NCI-H1048 (cell line): ENCODE results near the gene RANBP17.
"Not testable (repeated sequence)": the region's sequence is repeated elsewhere in the genome, so short reads cannot be mapped to it uniquely, and the experiment has no call there.

Experiments used
- DNase-seq: peaks from one replicate; lab custom pipeline; 2025; lab: John Stamatoyannopoulos, UW

Gene RANBP17

DNA sequence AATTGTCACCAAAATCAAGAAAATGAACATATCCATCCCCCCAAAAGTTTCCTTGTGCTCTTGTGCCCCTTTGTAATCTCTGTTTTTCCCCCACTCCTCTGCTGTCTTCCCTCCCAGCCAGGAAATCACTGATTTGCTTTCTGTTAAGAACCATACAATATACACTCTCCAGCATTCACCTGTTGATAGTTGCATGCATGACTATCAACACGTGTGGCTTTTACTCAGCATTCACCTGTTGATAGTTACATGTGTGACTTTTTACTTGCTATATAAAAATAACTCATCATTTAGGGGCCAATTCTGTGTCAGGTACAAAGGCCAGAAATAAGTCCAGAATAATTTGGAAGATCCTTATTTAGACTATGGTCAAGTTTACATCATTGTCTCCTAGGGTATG, 6.0 kb downstream of the RANBP17 start:
- DNase-seq, result no peak

DNA sequence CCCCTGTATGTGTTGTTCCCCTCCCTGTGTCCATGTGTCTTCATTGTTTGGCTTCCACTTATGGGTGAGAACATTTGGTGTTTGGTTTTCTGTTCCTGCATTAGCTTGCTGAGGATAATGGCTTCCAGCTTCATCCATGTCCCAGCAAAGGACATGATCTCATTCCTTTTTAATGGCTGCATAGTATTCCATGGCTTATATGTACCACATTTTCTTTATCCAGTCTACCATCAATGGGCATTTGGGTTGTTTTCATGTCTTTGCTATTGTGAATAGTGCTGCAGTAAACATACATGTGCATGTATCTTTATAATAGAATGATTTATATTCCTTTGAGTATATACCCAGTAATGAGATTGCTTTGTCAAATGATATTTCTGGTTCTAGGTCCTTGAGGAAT, 8.6 kb downstream of the RANBP17 start:
- not testable (repeated sequence) for DNase-seq

DNA sequence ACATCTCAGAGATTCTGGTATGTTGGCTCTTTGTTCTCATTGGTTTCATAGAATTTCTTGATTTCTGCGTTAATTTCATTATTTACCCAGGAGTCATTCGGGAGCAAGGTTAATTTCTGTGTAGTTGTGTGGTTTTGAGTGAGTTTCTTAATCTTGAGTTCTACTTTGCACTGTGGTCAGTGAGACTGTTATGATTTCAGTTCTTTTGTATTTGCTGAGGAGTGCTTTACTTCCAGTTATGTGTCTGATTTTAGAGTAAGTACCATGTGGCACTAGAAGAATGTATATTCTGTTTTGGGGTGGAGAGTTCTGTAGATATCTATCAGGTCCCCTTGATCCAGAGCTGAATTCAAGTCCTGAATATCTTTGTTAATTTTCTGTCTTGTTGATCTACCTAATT, 12.2 kb downstream of the RANBP17 start:
- DNase-seq, result no peak

DNA sequence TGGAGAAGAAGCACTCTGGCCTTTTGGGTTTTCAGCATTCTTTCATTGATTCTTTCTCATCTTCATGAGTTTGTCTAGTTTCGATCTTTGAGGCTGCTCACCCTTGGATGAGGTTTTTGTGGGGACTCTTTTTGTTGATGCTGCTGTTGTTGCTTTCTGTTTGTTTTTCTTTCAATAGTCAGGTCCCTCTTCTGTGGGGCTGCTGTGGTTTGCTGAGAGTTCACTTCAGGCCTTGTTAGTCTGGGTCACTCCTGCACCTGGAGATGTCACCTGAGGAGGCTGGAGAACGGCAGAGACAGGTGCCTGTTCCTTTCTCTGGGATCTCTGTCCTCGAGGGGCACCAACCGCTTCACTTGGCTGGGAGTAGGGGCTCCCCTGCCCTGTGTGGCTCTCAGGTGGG, 14.0 kb downstream of the RANBP17 start:
- DNase-seq, result no peak

DNA sequence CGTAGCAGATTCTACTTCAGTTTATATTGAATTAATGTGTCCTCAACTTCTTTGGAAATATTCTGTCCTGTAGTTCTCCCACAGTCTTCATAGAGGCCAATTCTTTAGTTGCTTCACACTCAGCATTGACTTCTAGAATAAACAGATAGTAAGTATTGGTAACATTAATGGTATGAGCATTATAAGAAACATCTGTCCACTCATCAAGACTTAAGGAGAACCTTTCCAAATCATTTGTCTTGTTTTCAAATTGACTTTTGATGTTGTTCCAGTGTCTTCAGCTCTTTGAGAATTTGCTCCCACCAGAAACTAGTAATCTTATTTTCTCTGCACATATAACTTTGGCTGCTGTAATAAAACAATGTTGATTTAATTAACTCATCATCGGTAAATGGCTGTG, 18.3 kb downstream of the RANBP17 start:
- no peak for DNase-seq

DNA sequence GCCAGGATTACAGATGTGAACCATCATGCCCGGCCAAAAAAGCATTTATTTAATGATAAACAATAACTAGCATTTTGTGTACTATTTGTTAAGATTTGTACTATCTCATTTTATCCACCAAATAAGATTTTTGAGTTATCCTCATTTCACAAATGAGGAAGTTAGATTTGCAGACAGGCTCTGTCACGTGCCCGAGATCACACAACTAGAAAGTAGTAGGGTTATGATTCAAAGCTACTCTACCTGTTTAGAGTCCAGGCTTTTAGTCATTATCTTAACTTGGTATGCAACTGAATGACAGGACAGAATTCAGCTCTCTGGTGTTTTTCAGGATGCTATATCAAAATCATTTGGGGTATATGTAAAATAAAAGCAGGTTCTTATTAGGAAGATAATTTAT, 20.5 kb downstream of the RANBP17 start:
- no peak for DNase-seq

DNA sequence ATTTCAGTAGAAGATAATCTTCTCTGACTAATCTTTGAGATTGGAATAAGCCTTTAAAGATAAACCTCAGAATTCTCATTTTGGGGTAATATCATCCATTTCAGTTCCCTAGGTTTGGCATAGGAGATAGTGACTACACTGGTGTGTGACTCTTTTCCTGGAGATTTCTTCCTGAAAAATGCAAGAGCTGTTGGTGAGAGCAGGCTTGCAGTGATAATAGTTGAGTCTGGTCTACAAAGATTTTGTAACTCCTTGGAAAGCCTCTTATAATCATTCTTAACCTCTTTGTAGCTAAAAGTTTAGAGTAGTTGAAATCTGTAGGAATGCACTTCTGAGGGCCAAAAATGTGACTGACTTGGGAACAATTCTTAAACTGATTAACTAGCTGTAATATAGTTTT, 23.4 kb downstream of the RANBP17 start:
- DNase-seq, result no peak

DNA sequence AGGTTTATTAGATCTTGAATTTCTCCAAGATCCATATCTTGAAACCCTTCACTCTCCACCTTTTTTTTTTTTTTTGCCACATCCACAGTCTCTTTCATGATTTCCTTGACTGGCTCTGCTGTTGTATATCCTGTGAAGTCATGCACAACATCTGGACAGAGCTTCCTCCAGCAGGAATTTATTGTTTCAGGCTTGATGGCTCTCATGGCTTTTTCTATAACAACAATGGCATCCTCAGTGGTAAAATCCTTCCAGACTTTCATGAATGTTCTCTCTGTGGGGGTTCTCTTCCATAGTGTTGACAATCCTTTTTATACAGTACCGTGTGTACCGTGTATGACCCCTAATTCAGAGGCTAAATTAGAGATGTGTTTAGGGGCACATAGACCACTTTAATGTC, 24.0 kb downstream of the RANBP17 start:
- no peak for DNase-seq

DNA sequence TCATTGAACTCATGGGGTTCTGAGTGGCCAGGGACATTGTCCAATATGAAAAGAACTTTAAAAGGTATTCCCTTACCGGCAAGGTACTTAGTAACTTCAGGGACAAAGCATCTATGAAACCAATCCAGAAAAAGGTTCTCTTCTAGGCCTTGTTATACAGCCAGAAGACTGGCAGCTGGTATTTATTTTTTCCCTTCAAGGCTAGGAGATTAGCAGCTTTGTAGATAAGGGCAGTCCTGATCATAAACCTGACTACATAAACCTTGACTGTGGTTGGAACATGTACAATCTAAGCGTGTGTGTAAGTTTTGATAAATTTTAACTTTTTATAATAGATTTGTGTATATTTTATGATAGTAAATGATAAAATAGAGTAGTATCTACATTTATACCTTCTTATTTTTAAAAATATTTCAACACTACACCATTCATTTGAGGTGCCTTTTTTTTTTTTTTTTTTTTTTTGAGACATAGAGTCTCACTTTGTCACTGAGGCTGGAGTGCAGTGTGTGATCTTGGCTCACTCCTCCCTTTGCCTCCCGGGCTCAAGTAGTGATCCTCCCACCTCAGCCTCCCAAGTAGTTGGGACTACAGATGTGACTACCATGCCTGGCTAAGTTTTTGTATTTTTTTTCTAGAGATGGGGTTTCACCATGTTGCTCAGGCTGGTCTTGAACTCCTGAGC, 24.5 kb downstream of the RANBP17 start:
- DNase-seq, result no peak

DNA sequence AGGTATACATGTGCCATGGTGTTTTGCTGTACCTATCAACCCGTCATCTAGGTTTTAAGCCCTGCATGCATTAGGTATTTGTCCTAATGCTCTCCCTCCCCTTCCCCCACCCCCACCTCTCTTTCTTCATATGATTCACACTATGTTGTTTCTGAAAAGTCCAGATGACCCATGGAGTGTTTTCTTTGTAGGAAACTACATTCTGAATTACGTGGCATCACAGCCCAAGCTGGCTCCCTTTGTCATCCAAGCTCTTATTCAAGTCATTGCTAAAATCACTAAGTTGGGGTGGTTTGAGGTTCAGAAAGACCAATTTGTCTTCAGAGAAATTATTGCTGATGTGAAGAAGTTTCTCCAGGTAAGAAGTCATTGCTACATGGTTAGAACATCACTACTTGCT, 30.4 kb downstream of the RANBP17 start:
- DNase-seq, result no peak

DNA sequence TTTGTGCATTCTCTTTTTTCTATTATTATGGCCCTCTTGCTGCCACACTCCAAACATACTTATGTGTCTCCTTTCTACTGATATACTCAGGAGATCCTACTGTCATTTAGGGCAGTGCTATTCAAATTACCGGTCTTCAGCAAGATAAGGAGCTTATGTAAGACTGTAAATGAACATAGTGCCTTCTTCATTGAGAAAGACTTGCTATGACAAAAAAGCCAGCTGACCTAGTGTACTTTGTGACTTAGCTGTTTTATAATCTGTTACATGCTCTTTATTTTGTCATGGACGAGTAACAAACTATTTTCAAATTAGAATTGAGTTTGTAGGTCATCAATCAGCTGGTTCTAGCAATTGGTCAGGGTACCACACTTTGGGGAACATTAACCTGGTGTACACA, 32.8 kb downstream of the RANBP17 start:
- no peak for DNase-seq

DNA sequence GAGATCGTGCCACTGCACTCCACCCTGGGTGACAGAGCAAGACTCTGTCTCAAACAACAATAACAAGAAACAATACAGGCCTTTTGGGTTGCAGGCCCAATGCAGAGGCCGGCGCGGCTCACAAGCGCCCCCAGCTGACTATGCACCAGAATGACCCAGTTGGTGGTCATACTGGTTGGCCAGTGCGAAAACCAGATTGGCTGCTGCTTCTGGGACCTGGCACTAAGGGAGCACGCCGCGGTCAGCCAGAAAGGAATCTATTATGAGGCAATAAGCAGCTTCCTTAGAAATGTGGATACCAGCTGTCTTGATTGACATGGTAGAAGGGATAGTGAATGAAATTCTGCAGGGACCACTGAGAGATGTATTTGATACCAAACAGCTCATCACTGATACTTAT, 35.0 kb downstream of the RANBP17 start:
- DNase-seq, result no peak

DNA sequence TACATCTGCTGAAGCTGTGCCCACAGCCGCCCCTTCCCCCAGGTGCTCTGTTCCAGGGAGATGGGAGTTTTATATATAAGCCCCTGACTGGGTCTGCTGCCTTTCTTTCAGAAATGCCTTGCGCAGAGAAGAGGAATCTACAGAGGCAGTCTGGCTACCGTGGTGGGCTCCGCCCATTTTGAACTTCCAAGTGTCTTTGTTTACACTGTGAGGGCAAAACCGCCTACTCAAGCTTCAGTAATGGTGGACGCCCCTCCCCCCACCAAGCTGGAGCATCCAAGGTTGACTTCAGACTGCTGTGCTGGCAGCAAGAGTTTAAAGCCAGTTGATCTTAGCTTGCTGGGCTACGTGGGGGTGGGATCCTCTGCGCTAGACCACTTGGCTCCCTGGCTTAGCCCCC, 41.3 kb downstream of the RANBP17 start:
- DNase-seq, result no peak

DNA sequence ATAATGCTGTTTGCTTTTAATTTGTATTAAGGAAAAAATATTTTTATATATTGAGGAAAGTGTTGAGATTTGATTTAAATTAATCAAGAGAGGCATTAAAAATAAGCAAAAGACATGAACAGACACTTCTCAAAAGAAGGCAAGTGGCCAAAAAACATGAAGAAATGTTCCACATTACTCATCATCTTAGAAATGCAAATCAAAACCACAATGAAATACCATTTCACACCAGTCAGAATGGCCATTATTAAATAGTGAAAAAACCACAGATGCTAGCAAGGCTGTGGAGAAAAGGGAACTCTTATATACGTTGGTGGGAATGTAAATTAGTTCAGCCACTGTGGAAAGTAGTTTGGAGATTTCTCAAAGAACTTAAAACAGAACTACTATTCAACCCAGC, 45.9 kb downstream of the RANBP17 start:
- DNase-seq, result no peak

DNA sequence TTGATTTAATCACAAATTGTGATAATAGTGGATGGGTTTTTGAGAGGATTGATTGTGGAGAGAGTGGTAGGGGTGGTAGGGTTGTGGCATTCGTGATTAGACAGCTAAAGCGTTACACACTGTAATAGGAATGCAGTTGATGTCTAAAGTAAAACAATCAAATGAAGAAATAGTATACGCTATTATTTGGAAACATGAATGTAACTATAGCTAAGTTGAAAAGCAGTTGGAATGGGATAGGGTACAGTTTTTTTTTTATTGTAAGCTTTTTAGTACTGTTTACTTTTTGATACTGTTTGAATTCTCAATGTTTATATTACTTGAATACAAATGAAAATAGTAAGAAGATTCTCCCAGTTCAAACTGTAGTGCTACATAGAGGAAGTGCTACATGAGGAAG, 51.8 kb downstream of the RANBP17 start:
- DNase-seq, result no peak

DNA sequence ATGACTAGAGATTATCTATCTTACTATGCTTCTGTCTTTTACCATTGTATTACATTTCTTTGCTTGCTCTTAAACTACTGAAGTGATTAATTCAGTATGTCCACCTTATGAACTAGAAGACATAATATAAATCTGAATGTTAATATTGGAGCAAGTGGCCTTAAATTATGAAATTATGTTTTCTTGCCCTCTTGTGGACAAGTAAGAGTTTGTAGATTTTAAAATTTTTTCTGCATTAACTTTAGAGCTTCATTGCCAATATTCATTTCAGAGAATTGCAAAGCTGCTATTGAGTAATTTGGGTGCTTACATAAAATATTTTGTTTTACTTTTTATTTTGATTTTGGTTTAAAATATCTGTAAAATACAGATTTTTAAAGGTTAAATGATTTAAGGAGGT, 55.3 kb downstream of the RANBP17 start:
- no peak for DNase-seq

DNA sequence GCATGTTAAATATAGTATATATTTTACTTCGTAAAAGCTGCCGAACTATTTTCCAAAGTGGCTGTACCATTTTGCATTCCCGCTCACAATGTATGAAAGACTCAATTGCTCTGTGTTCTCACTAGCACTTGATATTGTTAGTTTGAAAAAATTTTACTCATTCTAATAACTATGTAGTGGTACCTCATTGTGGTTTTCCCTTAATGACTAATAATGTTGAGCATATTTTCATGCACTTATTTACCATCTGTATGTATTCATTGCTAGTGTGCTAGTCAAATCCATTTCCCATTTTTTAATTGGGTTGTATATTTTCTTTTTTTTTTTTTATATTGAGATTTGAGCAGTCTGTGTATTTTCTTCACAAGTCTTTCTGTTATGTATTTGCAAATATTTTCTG, 58.4 kb downstream of the RANBP17 start:
- DNase-seq, result no peak

DNA sequence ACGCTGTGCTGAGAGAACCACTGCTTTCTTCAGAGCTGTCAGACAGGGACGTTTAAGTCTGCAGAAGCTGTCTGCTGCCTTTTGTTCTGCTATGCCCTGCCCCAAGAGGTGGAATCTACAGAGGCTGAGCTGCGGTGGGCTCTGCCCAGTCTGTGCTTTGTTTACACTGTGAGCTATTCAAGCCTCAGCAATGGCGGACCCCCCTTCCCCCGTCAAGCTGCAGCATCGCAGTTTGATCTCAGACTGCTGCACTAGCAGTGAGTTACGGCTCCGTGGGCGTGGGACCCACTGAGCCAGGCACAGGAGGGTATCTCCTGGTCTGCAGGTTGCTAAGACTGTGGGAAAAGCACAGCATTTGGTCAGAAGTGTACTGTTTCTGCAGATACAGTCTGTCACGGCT, 60.5 kb downstream of the RANBP17 start:
- not testable (repeated sequence) for DNase-seq

DNA sequence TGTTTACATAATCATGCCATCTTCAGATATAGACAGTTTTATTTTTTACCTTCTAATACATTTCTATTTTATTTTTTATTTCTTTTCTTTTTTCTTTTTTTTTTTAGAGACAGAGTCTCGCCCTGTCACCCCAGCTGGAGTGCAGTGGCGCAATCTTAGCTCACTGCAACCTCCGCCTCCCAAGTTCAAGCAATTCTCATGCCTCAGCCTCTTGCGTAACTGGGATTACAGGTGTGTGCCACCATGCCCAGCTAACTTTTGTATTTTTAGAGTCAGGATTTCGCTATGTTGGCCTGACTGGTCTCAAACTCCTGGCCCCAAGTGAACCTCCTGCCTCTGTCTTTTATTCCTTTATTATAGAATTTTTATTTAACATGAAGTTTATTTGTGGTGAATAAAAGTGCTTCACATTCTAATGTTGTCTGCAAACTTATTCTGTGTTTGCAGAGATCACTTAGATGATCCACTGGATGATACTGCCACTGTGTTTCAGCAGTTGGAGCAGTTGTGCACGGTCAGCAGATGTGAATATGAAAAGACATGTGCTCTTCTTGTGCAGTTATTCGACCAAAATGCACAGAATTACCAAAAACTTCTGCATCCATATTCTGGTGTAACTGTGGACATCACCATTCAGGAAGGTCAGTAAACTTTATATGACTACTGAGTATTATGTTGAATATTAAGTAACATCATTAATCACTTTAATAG, 62.2 kb downstream of the RANBP17 start:
- DNase-seq, result no peak

DNA sequence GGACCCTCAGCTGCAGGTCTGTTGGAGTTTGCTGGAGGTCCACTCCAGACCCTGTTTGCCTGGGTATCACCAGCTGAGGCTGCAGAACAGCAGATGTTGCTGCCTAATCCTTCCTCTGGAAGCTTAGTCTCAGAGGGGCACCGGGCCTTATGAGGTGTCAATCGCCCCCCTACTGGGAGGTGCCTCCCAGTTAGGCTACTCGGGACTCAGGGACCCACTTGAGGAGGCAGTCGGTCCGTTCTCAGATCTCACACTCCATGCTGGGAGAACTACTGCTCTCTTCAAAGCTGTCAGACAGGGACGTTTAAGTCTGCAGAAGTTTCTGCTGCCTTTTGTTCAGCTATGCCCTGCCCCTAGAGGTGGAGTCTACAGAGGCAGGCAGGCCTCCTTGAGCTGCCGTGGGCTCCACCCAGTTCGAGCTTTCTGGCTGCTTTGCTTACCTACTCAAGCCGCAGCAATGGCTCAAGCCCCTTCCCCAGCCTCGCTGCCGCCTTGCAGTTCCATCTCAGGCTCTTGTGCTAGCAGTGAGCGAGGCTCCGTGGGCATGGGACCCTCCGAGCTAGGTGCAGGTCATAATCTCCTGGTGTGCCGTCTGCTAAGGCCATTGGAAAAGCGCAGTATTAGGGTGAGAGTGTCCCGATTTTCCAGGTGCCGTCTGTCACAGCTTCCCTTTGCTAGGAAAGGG, 73.9 kb downstream of the RANBP17 start:
- not testable (repeated sequence) for DNase-seq

DNA sequence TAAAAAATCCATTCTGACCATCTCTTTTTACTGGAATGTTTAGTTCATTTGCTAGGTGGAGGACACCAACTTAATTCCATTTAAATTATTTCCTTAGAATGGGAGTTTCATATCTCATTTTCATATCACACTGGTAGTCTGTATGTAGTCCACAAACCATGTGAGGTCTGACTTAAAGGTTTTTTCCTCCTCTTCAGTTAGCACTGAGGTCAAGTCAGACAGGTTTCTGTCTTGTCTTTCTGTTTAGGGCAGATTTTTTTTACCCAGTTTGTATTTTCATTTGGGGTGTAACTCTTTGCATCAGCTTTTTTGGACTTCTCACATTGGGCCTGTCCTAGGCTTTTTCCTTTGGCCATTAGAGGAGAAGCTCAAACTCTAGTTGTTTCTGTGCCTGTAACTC, 75.3 kb downstream of the RANBP17 start:
- no peak for DNase-seq

DNA sequence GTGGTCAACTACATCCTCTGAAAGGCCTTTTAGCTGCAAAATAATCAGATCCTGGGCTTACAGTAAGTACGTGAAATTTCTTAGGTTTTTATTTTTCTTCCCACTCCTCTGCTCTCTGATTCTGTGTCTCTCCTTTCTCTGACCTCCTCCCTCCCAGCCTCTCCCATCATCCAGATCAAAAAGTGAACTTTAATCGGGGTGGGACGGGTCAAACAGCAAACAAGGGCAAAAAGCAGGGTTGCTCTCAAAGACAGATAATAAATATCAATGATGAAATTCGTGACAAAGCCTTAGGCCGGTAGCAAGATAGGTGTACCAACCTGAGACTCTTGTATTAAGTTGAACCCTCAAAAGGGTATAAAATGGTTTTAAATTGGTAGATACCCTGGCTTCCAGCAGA, 76.1 kb downstream of the RANBP17 start:
- no peak for DNase-seq

DNA sequence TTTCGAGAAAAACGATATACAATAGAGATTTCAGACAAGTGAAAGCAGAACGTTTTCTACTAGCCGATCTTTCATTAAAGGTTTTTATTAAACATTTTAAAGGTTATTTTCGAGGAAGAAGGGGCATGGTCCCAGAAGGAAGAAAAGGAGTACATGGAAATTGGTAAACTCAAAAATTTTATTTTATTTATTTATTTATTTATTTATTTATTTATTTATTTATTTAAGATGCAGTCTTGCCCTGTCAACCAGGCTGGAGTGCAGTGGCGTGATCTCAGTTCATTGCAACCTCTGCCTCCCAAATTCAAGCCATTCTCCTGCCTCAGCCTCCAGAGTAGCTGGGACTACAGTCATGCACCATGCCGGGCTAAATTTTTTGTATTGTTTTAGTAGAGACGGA, 77.4 kb downstream of the RANBP17 start:
- DNase-seq, result no peak
